Measurements from ENCODE around the gene FNBP1. TPM values are rescaled to one million over a fixed set of nuclear protein-coding genes. Genes with fewer than 3 reads are reported as not detected.

Gene FNBP1
- total and polyA plus RNA-seq, 5 donors = 10.8 to 27.5 (median 26.3) TPM

DNA sequence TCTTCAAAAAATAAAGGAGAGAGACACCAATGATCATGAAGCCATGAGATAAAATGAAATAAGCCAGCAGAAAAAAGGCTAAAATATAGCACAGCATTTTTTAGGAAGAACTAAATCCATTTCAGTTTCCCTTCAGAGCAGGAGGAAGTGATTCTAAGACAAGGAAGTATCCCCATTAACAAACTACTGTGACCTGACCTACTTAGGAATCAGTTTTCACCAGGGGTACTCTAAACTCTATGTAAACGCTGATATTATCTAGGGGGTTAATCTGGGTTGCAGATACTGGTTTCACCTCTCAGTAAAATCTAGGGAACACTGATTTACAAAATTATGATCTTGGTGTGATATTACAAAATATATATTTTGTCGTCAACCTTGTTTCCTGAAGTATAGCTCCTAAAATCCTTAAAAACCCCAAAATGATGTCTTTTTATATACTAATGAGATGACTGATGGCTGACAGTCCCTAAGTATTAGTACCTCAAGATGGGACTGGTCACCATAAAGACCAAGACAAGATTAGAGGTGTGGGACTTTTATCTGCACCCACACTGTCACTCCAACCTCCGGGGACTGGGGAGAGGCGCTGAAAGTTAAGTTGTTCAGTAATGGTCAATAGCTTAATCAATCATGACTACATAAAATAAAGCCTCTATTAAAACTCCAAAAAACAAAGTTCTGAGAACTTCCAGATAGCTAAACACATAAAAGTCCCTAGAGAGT lies 2.9 kb upstream of the FNBP1 start:
- Histone ChIP-seq H3K27ac (ENCODE audit: low read length) (no peak overlapping the region), H3K4me1 (ENCODE audit: control insufficient read depth, insufficient read depth, low read length) (no peaks in the 10 kb centered on the region), H3K9me3 (ENCODE audit: control insufficient read depth, low read length) (no peaks in the 10 kb centered on the region), H3K4me3 (ENCODE audit: low read length) (no peak overlapping the region), H3K27me3 (ENCODE audit: control insufficient read depth, insufficient read depth) (no peaks in the 10 kb centered on the region)
- WGBS = 67% methylated on average over 4 of the region's 4 CpGs
- ATAC-seq = no peak
- intact Hi-C loops (cut with DNase I) = loop anchor here in 3 of 4 donors (10.0 kb wide), 2 partner anchors 151 to 161 kb away; no protein-coding TSS in a partner anchor
- no peak for DNase-seq

DNA sequence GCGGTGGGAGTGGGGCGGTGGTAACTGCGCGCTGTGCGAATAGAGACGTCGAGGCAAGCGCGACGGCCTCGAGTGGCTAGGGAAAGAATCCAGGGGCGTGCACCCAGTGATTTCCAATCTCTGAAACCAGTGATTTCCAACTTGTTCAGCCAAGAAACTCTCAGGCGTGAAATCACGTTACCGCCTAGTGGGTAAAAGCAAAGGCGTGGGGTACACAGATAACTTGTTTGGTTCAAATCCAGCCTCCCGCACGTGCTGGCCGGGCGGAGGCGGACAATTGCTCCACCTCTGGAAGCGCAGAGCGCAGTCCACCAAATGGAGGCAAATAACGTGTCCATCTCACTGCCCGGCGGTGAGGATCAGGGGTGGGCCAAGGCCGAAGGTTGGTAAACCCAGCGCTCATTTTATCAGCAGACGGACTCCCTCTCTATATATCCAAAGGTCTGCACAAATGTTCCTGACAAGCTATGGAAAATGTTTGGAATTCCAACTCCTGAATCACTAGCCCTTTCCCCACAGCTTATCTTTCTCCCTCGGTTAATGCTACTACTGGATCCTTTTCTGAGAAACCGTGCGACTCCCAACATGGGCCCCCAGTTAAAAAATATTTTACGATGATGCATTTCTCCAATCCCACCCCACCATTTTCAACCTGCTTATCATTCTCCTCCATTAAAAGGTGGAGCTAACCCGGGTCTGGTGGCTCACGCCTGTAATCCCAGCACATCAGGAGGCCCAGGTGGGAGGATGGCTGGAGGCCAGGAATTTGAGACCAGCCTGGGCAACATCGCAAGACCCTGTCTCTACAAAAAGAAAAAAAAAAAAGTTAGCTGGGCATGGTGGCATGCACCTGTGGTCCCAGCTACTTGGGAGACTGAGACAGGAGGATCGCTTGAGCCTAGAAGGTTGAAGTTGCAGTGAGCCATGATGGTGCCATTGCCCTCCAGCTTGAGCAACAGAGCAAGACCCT lies 950 bp upstream of the FNBP1 start:
- intact Hi-C loops (cut with DNase I) = loop anchor here (5.0 to 10.0 kb wide), 3 partner anchors 149 to 159 kb away; no protein-coding TSS in a partner anchor
- Histone ChIP-seq H3K9me3 (ENCODE audit: control insufficient read depth, low read length) (no peaks in the 10 kb centered on the region), H3K27me3 (ENCODE audit: control insufficient read depth, insufficient read depth) (no peaks in the 10 kb centered on the region), H3K4me1 (ENCODE audit: control insufficient read depth, insufficient read depth, low read length) (no peaks in the 10 kb centered on the region), H3K4me3 (ENCODE audit: low read length) (peak overlapping the region; percentile 90), H3K27ac (ENCODE audit: low read length) (peak overlapping the region; percentile 57)
- DNase-seq = peak; percentile 73 to 82 (median 80)
- peak; percentile 52 to 66 for ATAC-seq
- 18% methylated on average over 37 of the region's 37 CpGs for WGBS

DNA sequence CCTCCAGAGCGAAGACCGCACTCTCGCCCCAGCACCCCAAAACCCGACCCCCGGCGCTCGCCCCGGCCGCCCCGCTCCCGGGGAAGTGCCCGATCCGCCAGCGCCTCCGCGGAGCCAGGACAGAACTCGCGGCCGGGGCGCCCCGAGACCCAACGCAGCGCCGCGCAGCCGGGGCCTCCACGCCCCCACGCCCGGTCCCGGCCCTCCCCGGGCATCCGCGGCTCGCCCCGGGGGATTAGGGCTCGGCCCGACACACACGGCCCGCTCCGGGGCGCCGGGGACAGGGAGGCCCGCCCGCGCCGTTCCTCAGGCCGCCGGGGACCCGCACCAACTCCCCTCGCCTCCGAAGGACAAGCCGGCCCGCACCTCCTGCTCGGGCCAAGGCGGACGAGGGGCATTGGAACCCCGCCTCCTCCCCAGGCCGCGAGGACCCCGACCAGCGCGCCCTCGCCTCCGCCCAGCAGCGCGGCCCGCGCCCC lies 544 bp downstream of the FNBP1 start:
- Histone ChIP-seq H3K9me3 (ENCODE audit: control insufficient read depth, low read length) (no peaks in the 10 kb centered on the region), H3K4me3 (ENCODE audit: low read length) (peak overlapping the region; percentile 90), H3K27me3 (ENCODE audit: control insufficient read depth, insufficient read depth) (no peaks in the 10 kb centered on the region), H3K27ac (ENCODE audit: low read length) (peak overlapping the region; percentile 86), H3K4me1 (ENCODE audit: control insufficient read depth, insufficient read depth, low read length) (no peaks in the 10 kb centered on the region)
- ATAC-seq (peak; percentile 22 to 24), DNase-seq (peak; percentile 31 to 78 (median 77))
- intact Hi-C loops (cut with DNase I) = loop anchor here (5.0 to 10.0 kb wide), 3 partner anchors 148 to 158 kb away; no protein-coding TSS in a partner anchor
- WGBS = under 1% methylated on average over 68 of the region's 68 CpGs

DNA sequence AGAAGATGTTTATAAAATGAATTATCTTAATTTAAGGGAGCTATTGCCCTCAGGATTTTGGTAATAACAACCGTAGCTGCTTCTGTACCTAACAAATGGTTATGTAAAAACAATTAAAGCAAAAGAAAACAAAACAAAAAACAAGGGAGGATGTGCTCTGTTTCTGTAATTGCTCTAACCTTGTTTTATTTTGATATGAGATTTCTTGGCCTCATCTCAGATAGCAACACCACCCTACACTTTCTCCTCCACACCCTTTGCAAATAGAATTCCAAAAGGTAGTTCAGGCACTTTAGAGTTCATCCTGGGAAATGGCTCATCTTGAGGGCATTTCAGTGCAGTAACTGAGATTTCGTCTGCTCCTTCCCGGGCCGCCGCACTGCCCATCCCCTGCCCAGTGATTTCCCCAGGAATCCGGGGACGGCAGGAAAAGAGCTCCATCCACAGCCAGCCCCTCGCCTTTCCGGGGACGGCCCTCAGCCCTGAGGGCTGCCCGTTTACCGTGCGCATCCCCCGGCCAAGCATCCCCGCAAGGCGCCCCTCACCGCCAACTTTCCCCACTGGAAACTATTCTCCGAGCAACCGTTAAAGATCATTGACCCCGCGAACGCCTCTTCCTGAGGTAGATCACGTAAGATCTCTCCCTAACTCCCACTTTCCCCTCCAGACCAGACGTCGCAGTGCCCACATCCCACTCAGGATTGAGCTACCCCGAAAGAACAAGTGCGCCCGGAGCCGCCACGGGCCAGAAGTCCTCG lies 1.2 kb downstream of the FNBP1 start:
- DNase-seq = peak in 1 of 3 donors; percentile 64
- WGBS = under 1% methylated on average over 31 of the region's 31 CpGs
- peak overlapping the region; percentile 90 for H3K4me3 ChIP-seq (ENCODE audit: low read length)
- ATAC-seq = peak in 1 of 2 donors; percentile 6
- H3K9me3 ChIP-seq (ENCODE audit: control insufficient read depth, low read length) = no peaks in the 10 kb centered on the region
- intact Hi-C loops (cut with DNase I) = loop anchor here (5.0 to 10.0 kb wide), 3 partner anchors 147 to 157 kb away; no protein-coding TSS in a partner anchor
- H3K27me3 ChIP-seq (ENCODE audit: control insufficient read depth, insufficient read depth) = no peaks in the 10 kb centered on the region
- H3K27ac ChIP-seq (ENCODE audit: low read length) = peak overlapping the region; percentile 86
- no peaks in the 10 kb centered on the region for H3K4me1 ChIP-seq (ENCODE audit: control insufficient read depth, insufficient read depth, low read length)

DNA sequence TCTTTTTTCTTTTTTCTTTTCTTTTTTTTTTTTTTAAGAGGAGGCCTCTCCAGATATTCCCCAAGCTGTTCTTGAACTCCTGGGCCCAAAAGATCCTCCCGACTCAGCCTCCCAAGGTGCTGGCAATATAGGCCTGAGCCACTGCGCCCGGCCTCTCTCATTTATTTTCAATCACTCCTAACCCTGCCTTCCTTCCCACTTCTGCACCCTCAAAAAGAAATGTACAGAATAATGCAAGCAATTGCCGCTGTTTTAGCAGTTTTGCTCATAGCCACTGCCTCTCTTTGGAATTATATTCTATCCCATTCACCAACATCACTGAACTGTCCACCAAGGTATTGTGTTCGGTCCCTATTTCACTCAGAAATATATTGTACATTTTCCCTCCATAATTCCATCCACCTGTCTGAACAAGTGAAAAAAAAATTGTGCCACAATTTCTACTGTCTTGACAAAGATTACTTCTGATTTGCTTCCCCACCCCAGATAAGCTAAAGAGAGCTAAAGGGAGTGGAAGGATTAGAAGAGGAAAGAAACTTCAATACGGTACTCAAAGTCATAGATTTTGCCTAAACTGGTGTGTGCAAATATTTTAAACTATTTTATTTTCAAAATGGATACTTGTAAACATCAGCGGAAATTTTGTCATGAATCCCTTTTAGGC lies 1.9 kb downstream of the FNBP1 start:
- Histone ChIP-seq H3K9me3 (ENCODE audit: control insufficient read depth, low read length) (no peaks in the 10 kb centered on the region), H3K27me3 (ENCODE audit: control insufficient read depth, insufficient read depth) (no peaks in the 10 kb centered on the region), H3K27ac (ENCODE audit: low read length) (no peak overlapping the region), H3K4me3 (ENCODE audit: low read length) (peak overlapping the region; percentile 90), H3K4me1 (ENCODE audit: control insufficient read depth, insufficient read depth, low read length) (no peaks in the 10 kb centered on the region)
- intact Hi-C loops (cut with DNase I) = loop anchor here (5.0 to 10.0 kb wide), 3 partner anchors 146 to 156 kb away; no protein-coding TSS in a partner anchor
- DNase-seq (no peak), ATAC-seq (no peak)
- WGBS = 75% methylated on average over 7 of the region's 7 CpGs

DNA sequence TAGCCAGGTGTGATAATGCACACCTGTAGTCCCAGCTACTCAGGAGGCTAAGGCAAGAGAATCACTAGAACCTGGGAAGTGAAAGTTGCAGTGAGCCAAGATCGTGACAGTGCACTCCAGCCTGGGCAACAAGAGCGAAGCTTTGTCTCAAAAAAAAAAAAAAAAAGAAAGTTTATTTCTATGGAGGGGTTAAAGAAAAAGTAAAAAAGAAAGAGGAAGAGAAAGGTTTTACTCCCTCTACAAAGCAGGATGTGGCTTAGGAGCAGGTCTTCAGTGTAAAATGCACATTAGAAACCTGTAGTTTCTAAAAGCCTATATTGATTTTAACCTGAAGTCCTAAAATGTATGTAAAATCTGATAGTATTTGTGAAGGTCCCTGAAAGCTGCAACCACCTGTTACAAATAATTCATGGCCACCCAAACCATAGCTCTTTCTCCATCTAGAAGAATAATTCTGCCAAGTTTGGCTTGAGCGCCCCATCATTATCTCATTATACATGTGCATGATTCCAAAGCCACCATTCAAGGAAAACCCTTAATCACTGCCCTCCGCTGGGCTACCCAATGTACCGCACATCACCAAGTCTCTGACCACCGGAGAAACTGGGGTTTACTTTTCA lies 3.4 kb downstream of the FNBP1 start:
- Histone ChIP-seq H3K9me3 (ENCODE audit: control insufficient read depth, low read length) (no peaks in the 10 kb centered on the region), H3K4me3 (ENCODE audit: low read length) (no peak overlapping the region), H3K27me3 (ENCODE audit: control insufficient read depth, insufficient read depth) (no peaks in the 10 kb centered on the region), H3K27ac (ENCODE audit: low read length) (no peak overlapping the region), H3K4me1 (ENCODE audit: control insufficient read depth, insufficient read depth, low read length) (no peaks in the 10 kb centered on the region)
- intact Hi-C loops (cut with DNase I) = loop anchor here (5.0 to 10.0 kb wide), 3 partner anchors 145 to 155 kb away; no protein-coding TSS in a partner anchor
- DNase-seq = no peak
- ATAC-seq = no peak
- 80% methylated on average over 6 of the region's 6 CpGs for WGBS

DNA sequence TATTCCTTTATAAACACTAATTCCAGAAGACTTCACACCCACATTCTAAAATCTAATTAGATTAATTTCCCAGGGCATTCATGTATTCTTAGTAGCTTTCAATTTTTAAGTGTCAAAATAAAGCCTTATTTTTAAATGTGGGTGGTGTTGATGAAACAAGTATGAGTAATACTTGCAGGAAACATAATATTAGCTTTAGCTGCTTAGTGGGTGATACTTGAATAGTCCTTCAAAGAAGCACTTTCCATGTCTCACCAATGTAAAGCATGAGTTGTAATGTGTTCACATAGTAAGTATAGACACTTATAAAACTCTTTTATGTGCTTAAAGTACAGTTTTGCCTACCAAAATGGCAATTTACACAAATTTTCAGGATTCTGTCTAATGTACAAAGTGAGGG lies 6.9 kb downstream of the FNBP1 start:
- Histone ChIP-seq H3K4me1 (ENCODE audit: control insufficient read depth, insufficient read depth, low read length) (no peaks in the 10 kb centered on the region), H3K27ac (ENCODE audit: low read length) (no peak overlapping the region), H3K27me3 (ENCODE audit: control insufficient read depth, insufficient read depth) (no peaks in the 10 kb centered on the region), H3K9me3 (ENCODE audit: control insufficient read depth, low read length) (no peaks in the 10 kb centered on the region), H3K4me3 (ENCODE audit: low read length) (no peak overlapping the region)
- ATAC-seq (peak; percentile 54 to 76), DNase-seq (no peak)
- intact Hi-C loops (cut with DNase I) = no loop called here

DNA sequence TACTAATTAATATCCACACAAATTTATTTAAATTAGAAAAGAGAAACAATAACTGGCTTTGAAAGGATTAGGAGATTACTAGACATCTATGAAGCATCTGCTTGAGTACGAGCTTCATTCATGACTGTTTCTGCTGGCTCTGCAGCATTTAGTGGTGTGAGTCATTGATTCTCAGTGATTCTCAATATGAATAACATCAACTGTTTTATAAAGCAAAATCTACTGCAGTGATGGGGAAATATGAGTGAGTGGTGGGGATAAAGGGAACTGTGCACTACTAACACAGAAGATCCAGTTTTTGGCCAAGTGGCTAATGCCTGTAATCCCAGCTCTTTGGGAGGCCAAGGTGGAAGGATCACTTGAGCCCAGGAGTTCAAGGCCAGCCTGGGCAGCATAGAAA lies 8.4 kb downstream of the FNBP1 start:
- DNase-seq (no peak), ATAC-seq (peak; percentile 37 to 48)
- WGBS = 63% methylated on average over 1 of the region's 1 CpG
- Histone ChIP-seq H3K4me1 (ENCODE audit: control insufficient read depth, insufficient read depth, low read length) (no peaks in the 10 kb centered on the region), H3K27me3 (ENCODE audit: control insufficient read depth, insufficient read depth) (no peaks in the 10 kb centered on the region), H3K9me3 (ENCODE audit: control insufficient read depth, low read length) (no peaks in the 10 kb centered on the region), H3K27ac (ENCODE audit: low read length) (no peak overlapping the region), H3K4me3 (ENCODE audit: low read length) (no peak overlapping the region)
- intact Hi-C loops (cut with DNase I) = no loop called here

DNA sequence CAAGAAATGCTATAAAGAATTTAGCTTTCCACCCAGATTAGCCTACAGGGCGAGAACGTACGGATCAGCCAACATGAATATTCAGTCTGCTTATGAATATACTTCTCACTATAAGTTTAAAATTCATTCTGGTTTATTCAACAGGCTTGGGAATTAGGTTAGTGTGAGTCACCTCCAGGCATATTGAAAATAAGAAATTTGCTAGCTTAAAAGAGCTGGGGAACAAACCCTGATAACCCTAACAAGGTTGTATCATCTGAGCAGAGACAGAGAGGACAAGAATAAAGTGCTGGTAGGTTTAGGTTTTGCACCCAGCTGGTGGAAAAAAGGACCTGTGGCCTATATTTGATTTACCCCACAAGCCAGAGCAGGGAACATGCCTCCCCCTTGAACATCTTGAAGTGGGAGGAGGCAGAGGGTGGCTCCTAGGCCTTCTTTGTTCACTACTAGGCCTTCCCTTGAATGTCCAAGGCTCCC lies 12.3 kb downstream of the FNBP1 start:
- no peaks in the 10 kb centered on the region for H3K4me1 ChIP-seq (ENCODE audit: control insufficient read depth, insufficient read depth, low read length)
- intact Hi-C loops (cut with DNase I) = no loop called here

More for the DNA sequence above, 12.3 kb downstream of the FNBP1 start:
- Histone ChIP-seq H3K27ac (ENCODE audit: low read length) (no peak overlapping the region), H3K9me3 (ENCODE audit: control insufficient read depth, low read length) (no peaks in the 10 kb centered on the region), H3K27me3 (ENCODE audit: control insufficient read depth, insufficient read depth) (no peaks in the 10 kb centered on the region), H3K4me3 (ENCODE audit: low read length) (no peak overlapping the region)
- ATAC-seq = no peak
- 91% methylated on average over 3 of the region's 3 CpGs for WGBS
- DNase-seq = no peak

All from right cardiac atrium (tissue), 5 donors.